NCI-H1105 treated with DMSO at 0.1 percent for 48 hours (cell line): ENCODE measurements around the gene FBXO22.
"Not testable (repeated sequence)": the region's sequence is repeated elsewhere in the genome, so short reads cannot be mapped to it uniquely, and the experiment has no call there.

ENCODE experiments used
- DNase-seq: peaks from one replicate; lab custom pipeline; 2025; lab: John Stamatoyannopoulos, UW

The FBXO22 gene

GRCh38 chr15:75920079-75920478 lies 16.4 kb downstream of the FBXO22 start:
- DNase-seq = no peak

- DNase-seq = peak; percentile 2
Measured at GRCh38 chr15:75921732-75922703, 18.3 kb downstream of the FBXO22 start.

GRCh38 chr15:75923756-75924155 lies 20.1 kb downstream of the FBXO22 start:
- DNase-seq = no peak

- no peak for DNase-seq
Measured at GRCh38 chr15:75924576-75924975, 20.9 kb downstream of the FBXO22 start.

GRCh38 chr15:75925440-75925839 lies 21.8 kb downstream of the FBXO22 start:
- DNase-seq = no peak

- no peak for DNase-seq
Measured at GRCh38 chr15:75926931-75927330, 23.3 kb downstream of the FBXO22 start.

GRCh38 chr15:75927601-75928000 lies 23.9 kb downstream of the FBXO22 start:
- no peak for DNase-seq

- no peak for DNase-seq
Measured at GRCh38 chr15:75928680-75929608, 25.3 kb downstream of the FBXO22 start.

- peak; percentile 45 for DNase-seq
Measured at GRCh38 chr15:75929799-75930565, 26.3 kb downstream of the FBXO22 start.

GRCh38 chr15:75930866-75931265 lies 27.2 kb downstream of the FBXO22 start:
- DNase-seq = no peak

- DNase-seq = no peak
Measured at GRCh38 chr15:75942464-75942863, 38.8 kb downstream of the FBXO22 start.

GRCh38 chr15:75943246-75943645 lies 39.6 kb downstream of the FBXO22 start:
- no peak for DNase-seq

GRCh38 chr15:75943713-75944215 lies 40.1 kb downstream of the FBXO22 start:
- DNase-seq = no peak

- no peak for DNase-seq
Measured at GRCh38 chr15:75945953-75946352, 42.3 kb downstream of the FBXO22 start.

- DNase-seq = no peak
Measured at GRCh38 chr15:75947092-75947491, 43.4 kb downstream of the FBXO22 start.

GRCh38 chr15:75948761-75949296 lies 45.2 kb downstream of the FBXO22 start:
- no peak for DNase-seq

GRCh38 chr15:75952525-75952924 lies 48.8 kb downstream of the FBXO22 start:
- no peak for DNase-seq

GRCh38 chr15:75955720-75956119 lies 52.0 kb downstream of the FBXO22 start:
- no peak for DNase-seq

GRCh38 chr15:75961331-75961730 lies 57.7 kb downstream of the FBXO22 start:
- no peak for DNase-seq

- no peak for DNase-seq
Measured at GRCh38 chr15:75966073-75966472, 62.4 kb downstream of the FBXO22 start.

- not testable (repeated sequence) for DNase-seq
Measured at GRCh38 chr15:75976766-75977165, 73.1 kb downstream of the FBXO22 start.
